SK-N-SH treated with all-trans-retinoic acid at 6 μM for 48 hours (cell line): ENCODE measurements around the gene AACS.

Source experiments
- RARB ChIP-seq: fragments of 250-450 bp; sonication (Bioruptor Pico); IDR thresholded peaks from 2 replicates; pipeline ENCODE4 v1.8.0; 2021; ENCODE audit warnings: mild to moderate bottlenecking, moderate library complexity
- SNAI2 ChIP-seq: fragments of 250-450 bp; sonication (Bioruptor Pico); IDR thresholded peaks from 2 replicates; pipeline ENCODE4 v1.5.0; 2020; ENCODE audit warnings: mild to moderate bottlenecking, moderate library complexity
- TF ChIP-seq, protein P1 (sequence below): fragments of 250-450 bp; sonication (Bioruptor Pico); IDR thresholded peaks from 2 replicates; pipeline ENCODE4 v1.5.1; 2021; ENCODE audit warnings: mild to moderate bottlenecking, moderate library complexity

DNA sequence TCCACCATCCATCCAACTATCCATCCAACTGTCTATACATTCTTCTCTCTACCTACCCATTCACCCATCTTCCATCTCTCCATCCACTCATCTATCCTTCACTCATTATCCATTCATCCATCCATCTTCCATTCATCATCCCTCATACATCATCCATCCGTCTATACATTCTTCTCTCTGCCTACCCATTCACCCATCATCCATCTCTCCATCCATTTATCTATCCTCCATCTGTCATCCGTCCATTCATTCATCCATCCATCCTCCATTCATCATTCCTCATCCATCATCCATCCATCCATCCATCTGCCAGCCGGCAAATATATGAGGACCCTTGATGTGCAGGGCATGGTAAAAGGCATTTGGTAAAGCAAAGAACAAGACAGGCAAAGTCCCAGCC, 25.2 kb downstream of the AACS start:
- TF ChIP-seq RARB (CRISPR knock-in tag) = no peak
- no peak for TF ChIP-seq SNAI2
- TF ChIP-seq, protein P1, sequence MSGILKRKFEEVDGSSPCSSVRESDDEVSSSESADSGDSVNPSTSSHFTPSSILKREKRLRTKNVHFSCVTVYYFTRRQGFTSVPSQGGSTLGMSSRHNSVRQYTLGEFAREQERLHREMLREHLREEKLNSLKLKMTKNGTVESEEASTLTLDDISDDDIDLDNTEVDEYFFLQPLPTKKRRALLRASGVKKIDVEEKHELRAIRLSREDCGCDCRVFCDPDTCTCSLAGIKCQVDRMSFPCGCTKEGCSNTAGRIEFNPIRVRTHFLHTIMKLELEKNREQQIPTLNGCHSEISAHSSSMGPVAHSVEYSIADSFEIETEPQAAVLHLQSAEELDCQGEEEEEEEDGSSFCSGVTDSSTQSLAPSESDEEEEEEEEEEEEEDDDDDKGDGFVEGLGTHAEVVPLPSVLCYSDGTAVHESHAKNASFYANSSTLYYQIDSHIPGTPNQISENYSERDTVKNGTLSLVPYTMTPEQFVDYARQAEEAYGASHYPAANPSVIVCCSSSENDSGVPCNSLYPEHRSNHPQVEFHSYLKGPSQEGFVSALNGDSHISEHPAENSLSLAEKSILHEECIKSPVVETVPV (CRISPR knock-in tag) = no peak
